Measurements from ENCODE around the gene SS18L1.

The SS18L1 gene

GRCh38 chr20:62120365-62120762 lies 23.2 kb upstream of the SS18L1 start:
- DNase-seq (no peak), ATAC-seq (no peak)

- peak; percentile 3 for ATAC-seq
- no peak for DNase-seq
Observed at GRCh38 chr20:62120990-62121775, 22.4 kb upstream of the SS18L1 start.

GRCh38 chr20:62121776-62122653 lies 21.6 kb upstream of the SS18L1 start, which contains the start of gene LSM14B:
TSS of gene LSM14B (plus strand) at chr20:62122475. CDS start at chr20:62122667, 192 bp downstream.
- peak; percentile 86 for ATAC-seq
- peak; percentile 99 for DNase-seq

DNA sequence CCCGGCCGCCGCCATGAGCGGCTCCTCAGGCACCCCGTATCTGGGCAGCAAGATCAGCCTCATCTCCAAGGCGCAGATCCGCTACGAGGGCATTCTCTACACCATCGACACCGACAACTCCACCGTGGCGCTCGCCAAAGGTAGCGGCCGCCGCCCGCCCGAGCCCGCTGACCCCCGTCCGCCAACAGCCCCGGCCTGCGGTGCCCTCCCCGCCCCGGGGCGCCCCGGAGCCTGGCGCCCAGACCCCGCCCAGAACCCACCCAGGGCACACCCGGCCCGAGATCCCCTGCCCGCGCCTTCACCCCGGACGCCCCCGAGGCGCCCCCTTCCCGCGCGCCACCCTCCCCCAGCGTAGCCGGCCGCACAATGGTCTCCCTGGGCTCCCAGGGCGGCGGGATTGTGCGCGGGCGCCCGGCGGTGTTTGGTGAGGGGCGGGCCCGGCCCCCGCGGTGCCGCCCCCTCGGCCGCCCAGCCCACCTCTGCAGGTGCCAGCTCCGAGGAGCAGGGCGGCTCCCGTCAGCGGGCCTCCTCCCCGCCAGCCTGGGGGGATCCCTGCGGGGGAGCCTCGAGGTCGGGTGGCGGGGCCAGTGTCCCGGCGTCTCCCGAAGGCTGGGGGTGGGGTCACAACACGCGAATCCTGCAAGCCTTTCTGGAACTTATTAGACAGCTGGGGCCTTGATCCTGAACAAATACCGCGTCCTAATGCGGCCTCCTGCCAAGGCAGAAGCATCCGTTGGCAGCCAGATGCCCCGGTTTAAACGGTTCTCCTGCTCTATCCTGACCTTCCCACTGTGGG lies 20.7 kb upstream of the SS18L1 start:
- DNase-seq, result peak; percentile 53
- ATAC-seq, result peak; percentile 5

- ATAC-seq, result no peak
- DNase-seq, result peak; percentile 17
Observed at GRCh38 chr20:62123450-62124118, 20.0 kb upstream of the SS18L1 start.

- DNase-seq (no peak), ATAC-seq (no peak)
Observed at GRCh38 chr20:62126141-62126540, 17.4 kb upstream of the SS18L1 start.

DNA sequence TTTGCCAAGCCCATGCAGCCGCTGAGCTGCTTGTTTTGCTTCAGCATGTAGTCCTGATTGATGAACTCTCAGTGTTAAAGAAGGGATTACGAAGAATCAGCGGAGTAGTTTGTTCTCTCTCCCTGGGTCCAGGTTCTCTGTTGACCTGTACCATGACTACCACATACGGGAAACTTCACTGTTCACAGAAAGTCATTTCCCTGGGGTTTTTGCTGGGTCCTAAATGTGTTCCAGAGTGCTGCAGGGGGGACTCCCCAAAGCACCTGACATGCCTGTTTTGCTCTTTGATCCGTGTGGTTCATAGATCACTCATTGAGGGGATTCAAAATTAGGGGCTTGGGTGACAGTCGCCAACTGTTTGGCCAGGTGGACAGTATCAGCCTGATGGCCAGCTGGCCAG lies 15.8 kb upstream of the SS18L1 start:
- DNase-seq (no peak), ATAC-seq (no peak)

- ATAC-seq, result no peak
- no peak for DNase-seq
Observed at GRCh38 chr20:62128502-62128901, 15.1 kb upstream of the SS18L1 start.

- ATAC-seq (no peak), DNase-seq (no peak)
Observed at GRCh38 chr20:62129731-62130531, 13.6 kb upstream of the SS18L1 start.

GRCh38 chr20:62131560-62132320 lies 11.8 kb upstream of the SS18L1 start:
- ATAC-seq (no peak), DNase-seq (no peak)

GRCh38 chr20:62132421-62132820 lies 11.1 kb upstream of the SS18L1 start:
- ATAC-seq (no peak), DNase-seq (no peak)

GRCh38 chr20:62133051-62133845 lies 10.3 kb upstream of the SS18L1 start:
- ATAC-seq (no peak), DNase-seq (no peak)

- peak; percentile 19 for ATAC-seq
- DNase-seq, result no peak
Observed at GRCh38 chr20:62133864-62134263, 9.7 kb upstream of the SS18L1 start.

DNA sequence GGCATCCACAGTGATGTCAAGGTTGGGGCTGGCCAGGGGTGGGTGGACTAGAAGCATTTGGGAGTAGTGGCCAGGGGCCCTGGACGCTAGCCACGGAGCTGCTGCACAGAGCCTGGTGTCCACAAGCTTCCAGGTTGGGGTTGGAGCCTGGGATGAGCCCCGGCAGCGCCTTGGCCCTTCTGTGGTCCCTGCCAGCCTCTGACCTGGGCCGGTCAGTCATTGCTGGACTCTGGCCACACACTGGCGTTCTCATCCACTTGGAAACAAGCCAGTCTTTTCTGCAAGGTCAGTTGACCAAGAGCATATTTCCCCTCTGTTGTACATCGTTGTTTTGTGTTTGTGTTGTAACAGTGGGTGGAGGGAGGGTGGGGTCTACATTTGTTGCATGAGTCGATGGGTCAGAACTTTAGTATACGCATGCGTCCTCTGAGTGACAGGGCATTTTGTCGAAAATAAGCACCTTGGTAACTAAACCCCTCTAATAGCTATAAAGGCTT lies 8.8 kb upstream of the SS18L1 start:
- no peak for DNase-seq
- no peak for ATAC-seq

DNA sequence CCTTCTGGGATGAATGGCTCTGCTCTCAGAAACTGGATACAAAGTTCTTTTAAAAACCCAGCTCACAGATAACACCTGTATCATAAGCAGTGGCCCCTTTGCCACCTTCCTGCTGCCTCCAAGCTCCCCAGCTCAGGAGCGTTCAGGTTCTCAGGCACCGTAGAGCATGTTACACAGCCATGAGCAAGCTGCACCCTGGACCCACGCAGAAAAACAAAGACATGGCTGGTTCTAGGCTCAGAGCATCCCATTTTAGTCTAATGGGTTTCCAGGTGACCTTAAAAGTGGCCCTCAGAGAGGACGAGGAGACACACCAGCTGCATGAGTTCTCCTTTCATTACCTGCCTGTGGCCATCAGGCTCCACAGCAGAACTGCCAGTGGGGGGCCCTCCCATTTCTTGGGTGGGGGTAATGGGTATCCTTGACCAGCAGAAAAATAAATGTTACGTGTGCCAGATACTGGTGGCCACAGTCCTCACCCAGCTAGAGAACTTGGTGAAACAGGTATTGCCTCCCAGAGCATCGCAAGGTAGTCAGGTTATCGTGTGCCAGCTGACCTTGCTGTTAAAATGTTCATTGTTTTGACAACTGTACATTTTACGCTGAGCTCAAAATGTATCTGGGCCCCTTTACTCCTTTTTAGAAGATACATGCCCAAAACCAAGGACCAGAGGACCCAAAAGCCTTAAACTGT lies 7.8 kb upstream of the SS18L1 start:
- ATAC-seq (no peak), DNase-seq (no peak)

GRCh38 chr20:62136283-62137091 lies 7.1 kb upstream of the SS18L1 start:
- ATAC-seq, result no peak

GRCh38 chr20:62137092-62137384 lies 6.5 kb upstream of the SS18L1 start:
- no peak for ATAC-seq
- DNase-seq, result no peak

More at GRCh38 chr20:62136283-62137091, 7.1 kb upstream of the SS18L1 start:
- DNase-seq, result peak; percentile 65

Measured in stimulated activated naive CD8-positive, alpha-beta T cell treated with anti-CD3 and anti-CD28 coated beads, Interleukin-15, Interleukin-2, amounts not matched to agents 100 U/mL and 50 U/mL, for 24 hours (primary cell).